Measurements from ENCODE around the gene LSG1. TPM values are rescaled to one million over a fixed set of nuclear protein-coding genes. Genes with fewer than 3 reads are reported as not detected.

Gene LSG1
- polyA plus RNA-seq, 5 donors = 39.3 to 87.9 (median 45.6) TPM

Other genes with a start within 250 kb of the LSG1 start
- gene ATP13A3, start 185.2 kb downstream of the LSG1 start, polyA plus RNA-seq (ENCODE audit: insufficient read depth in 1 of 5, insufficient read length in 5 of 5, low replicate concordance in 1 of 5) = 10 to 100 TPM; 33.4 to 74.2 (median 56.4) TPM
- gene TMEM44, start 38.8 kb downstream of the LSG1 start, polyA plus RNA-seq (ENCODE audit: insufficient read depth in 1 of 5, insufficient read length in 5 of 5, low replicate concordance in 1 of 5) = 10 to 100 TPM; 30.4 to 37.9 (median 35.1) TPM
- 10 to 100 TPM; 13.9 to 24.6 (median 18.9) TPM for gene FAM43A, start 13.7 kb upstream of the LSG1 start, polyA plus RNA-seq (ENCODE audit: insufficient read depth in 1 of 5, insufficient read length in 5 of 5, low replicate concordance in 1 of 5)

Measured in right lung (tissue), 5 donors.